Left forelimb (tissue), 1 donor: ENCODE measurements around the gene PP2D1.
"Not testable (repeated sequence)": the region's sequence is repeated elsewhere in the genome, so short reads cannot be mapped to it uniquely, and the experiment has no call there.

ENCODE experiments used
- DNase-seq: peaks from one replicate; pipeline ENCODE4 v3.0.0-alpha.2; 2018; ENCODE audit warnings: low spot score

PP2D1 gene

DNA sequence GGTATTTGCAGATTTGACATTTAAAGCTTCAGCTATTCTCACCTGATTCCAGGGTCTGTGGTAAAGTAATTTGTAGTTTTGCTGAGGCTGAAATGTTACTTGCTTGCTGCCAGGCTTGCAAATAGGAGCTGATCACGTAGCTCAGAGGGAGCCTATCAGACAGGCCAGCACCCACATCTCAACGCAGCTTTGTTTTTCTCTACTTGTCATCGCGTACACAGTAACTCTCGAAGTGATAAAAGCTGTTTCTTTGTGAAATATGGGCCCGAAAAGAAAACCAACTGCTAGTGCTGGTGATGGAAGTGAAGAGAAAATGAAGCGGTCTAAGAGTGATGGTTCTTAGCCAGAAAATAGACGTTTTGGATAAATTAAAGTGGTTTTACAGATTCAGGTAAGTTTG lies 41.7 kb downstream of the PP2D1 start:
- DNase-seq = no peak

DNA sequence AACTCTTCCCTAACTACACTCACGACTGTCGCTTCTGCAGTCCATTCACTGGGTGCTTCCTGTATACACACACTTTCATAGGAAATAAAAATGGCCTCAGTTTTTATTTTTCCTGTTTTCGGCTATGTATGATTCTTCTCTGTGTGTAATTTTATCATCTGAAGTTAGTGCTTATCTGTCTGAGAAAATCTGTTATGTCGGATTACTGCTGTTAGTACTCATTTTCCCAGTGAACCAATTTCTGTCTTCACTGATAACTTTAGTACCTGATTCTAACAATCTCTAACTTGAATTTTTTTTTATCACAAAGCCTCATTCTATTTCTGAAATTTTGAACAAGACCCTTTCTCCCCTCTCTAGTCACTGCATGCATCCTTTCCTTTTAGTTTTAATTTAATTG lies 44.3 kb downstream of the PP2D1 start:
- no peak for DNase-seq

DNA sequence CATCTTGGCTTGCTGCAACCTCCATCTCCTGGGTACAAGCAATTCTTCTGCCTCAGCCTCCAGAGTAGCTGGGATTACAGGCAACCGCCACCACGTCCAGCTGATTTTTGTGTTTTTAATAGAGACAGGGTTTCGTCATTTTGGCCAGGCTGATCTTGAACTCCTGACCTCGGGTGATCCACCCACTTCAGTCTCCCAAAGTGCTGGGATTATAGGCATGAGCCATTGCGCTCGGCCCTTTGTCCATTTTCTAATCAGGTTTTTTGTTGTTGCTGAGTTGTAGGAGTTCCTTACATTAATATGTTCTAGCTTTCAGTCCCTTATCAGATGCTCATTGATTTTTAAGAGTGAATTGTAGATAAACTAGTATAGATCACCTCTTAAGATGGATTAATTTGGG lies 44.9 kb downstream of the PP2D1 start:
- no peak for DNase-seq

DNA sequence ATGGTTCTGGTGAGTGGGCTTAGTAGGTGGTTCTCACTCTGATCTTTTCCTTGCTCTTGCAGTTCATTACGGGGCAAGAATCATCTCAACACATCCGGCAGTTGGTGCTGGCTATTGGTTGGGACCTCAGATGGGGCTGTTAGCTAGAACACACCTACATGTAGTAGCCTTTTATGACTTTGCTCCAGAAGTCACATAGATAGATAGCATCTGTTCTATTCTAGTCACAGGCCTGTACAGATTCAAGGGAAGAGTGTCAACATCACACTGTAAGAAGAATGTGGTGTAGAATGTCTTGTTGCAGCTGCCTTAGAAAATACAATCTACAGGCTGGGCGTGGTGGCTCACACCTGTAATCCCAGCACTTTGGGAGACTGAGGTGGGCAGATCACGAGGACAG lies 50.1 kb downstream of the PP2D1 start:
- no peak for DNase-seq

DNA sequence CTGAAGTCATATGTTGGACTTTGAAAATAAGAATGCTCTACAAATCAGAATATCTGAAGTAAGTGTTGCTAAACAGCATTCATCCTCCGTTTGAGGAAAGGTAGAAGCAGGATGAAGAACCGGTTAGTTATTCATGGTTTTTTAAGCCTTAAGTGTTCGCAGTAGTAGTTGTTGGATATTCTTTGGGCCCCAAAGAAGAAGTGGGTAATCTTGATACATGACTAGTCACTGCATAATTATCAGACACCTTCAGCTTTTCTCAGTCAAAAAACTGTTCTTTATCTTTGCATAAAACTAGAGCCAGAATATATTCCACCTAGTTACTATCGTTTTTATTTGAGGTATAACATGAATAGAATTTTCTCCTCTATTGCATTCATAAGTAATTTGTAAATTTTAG lies 51.4 kb downstream of the PP2D1 start:
- DNase-seq = no peak

DNA sequence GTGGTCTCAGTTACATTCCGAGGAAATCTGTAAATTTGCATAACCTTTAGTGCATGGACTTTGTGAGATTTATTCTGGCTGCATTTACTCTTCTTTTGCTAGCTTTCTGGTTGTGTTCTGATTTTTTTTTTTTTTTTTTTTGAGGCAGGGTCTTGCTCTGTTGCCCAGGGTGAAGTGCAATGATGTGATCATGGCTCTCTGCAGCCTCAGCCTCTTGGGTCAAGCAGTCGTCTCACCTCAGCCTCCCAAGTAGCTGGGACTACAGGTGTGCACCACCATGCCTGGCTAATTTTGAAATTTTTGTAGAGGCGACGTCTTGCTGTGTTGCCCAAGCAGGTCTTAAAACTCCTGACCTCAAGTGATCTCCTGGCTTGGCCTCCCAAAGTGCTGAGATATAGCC lies 52.6 kb downstream of the PP2D1 start:
- no peak for DNase-seq

DNA sequence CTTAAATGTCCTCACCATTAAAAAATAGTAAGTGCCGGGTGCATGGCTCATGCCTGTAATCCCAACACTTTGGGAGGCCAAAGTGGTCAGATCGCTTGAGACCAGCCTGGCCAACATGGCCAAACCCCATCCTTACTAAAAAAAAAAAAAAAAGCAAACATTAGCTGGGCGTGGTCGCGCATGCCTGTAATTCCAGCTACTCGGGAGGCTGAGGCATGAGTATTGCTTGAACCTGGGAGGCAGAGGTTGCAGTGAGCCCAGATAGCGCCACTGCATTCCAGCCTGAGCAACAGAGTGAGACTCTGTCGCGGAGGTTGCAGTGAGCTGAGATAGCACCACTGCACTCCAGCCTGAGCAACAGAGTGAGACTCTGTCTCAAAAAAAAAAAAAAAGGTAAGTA lies 54.7 kb downstream of the PP2D1 start:
- not testable (repeated sequence) for DNase-seq

DNA sequence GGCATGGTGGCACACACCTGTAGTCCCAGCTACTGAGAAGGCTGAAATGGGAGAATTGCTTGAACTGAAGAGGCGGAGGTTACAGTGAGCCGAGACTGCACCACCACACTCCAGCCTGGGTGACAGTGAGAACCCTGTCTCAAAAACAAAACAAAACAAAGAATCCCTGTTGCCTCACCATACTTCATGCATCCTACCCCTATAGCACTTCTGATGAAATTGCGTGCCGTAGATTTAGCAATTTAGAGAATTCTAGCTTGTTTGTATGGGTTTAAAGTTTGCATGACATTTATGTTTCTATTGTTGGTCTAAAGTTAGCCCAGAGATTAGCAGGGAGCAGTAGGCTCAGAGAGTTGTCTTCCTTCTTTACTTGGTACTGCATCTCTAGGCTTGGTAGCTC lies 57.4 kb downstream of the PP2D1 start:
- no peak for DNase-seq

DNA sequence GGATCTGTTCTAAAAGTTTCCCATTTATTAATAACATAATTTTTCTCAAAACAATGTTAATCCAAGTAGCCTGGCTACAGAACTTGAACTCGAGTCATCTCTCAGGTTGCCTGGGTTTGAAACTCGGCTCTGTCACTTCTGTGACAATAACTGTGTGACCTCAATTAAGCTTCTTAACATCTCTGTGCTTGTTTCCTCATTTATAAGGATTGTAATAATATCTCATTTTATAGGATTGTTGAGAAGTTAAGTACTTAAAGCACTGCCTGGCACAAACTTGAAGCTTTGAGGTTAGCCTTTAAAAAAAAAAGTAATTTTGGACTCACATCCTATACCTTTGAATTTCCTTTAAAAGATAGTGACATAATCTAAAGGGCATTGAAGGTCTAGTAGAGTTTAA lies 61.7 kb downstream of the PP2D1 start:
- DNase-seq = no peak

DNA sequence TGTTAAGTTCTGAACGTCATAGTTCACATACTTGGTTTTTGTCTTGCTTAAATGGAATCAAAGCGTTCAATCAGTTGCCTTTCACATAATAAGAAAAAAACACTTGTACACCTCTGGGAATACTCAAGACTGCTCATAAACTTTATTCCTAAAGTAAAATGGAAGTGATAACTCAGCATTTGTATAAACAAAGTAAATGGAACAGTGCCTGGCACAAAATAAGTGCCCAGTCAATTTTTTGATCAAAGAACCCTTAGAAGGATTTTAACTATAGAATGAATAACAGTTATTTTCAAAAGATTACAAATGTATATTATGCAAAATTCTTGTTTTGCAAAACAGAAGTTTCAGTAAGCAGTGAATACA lies 63.9 kb downstream of the PP2D1 start:
- DNase-seq = no peak

DNA sequence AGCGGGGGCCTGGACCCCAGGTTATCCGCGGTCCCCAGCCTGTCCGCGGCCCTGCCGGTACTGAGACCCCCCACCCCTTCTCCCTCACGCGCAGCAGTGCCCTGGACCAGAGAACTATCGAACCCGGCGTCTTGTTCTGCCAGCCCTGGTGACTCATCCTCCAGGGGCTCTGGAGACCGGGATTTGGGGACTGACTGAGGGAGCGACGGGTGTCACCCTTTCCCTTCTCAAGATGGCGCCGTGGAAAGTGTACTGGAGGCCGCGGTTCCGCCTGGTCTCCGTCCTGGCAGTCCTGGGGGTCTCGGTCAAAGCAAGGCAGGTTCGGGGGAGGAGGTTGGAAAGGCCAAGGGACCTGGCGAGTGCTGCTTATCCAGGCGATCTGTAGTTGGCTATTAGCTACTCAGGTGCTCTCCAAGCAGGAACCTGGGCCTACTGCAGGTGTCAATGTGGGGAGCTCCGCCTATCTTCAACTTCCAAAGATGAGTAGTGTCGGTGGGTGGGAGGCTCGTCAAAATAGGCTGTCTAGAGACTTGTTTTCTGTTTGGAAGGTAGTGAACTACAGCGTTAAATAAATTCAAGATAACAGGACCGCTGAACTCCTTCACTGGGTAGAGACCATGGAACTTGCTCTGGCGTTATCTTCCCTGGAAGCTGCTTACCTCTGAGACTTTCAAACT lies 64.4 kb downstream of the PP2D1 start:
- DNase-seq = peak; percentile 77

DNA sequence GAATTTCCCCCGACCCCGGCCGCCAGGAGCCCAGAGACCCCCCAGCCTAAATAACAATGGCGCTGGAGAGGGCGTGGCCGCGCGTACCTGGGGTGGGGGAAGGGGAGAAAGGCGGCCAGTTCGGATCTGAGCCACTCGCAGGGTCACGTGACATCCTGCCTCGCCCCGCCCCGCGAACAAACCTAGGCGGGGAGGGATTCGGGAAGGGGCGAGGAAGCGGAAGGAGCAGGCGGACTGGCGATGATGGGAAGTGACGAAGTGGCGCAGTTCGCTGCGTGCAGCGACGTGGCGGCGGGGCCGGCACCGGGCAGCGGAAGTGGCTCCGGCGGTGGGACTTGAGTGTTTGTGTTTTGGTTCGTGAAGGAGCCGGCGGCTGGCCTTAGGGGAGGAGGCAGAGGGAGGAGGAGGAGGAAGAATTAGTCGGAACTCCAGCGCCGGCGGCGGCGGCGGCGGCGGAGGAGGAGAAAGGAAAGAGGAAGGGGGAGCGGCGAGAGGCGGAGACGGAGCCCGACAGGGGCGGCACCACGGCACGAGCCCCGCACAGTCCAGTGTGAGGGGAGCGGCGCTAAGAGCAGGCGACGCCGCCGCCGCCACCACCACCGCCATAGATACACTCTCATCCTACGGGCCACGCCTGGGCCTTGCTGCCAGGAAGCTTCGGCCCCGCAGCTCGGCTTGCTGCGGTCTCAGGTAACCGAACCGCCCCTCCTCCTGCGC lies 65.1 kb downstream of the PP2D1 start, which contains the start of gene RAB5A:
Gene RAB5A, plus strand, starts transcription at position 266 of the 717 bp plus-strand sequence. CDS start 3,802 bp downstream, outside the sequence.
- peak; percentile 96 for DNase-seq

DNA sequence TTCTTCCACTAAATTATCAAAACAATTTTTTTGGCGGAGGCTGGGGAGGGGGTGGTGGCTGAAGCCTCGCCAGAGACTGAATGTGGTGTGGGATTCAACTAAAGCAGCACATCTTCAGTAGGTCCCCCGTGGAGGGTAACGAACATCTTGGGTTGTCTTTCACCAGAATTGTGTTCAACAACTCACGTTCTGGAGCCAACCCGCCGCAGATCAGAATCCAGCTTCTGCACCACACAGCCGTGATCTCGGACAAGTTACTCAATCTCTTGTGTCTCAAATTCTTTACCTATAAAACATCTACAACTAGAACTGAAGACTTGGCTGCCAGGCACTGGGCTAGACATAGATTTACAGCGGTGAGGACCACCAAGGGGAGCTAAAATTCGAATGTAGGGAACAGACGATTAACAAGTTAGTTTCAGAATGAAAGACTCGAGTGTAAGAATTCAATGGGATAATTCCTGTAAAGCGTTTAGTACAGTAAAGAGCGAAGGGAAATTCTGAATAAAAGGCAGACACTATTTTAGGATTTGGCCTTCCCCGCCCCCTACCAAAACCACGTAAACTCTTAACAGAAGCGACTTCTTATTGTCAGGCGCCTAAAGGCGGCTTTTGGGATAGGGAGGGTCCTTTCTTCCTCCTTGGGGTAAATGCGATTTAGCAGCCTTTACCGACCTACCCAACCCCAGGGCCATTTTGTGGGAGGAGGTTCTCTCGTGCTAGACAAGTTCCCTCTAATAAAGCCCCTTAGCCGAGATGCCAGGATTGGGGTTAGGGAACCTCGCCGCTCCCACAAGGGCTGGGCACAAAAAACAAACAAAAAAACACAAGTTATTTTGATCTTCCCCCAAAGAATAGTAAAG lies 65.9 kb downstream of the PP2D1 start:
- DNase-seq = no peak

DNA sequence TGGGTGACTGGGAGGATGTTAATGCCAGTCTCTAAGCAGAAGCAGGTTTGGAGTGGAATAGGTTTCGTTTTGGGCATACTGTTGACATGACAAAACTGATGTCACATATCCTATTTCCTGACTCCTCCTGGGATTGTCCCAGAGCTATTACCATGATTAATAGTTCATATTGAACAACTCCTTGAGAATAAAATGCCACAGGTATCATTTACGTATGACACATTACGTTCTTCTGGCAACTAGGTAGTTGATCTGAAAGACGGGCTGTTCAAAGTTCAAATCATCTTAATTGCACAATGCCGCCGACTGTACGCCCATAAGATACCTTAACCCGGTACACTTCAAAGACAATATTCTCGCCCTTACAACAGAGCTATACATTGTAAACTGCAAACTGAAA lies 66.5 kb downstream of the PP2D1 start:
- no peak for DNase-seq

DNA sequence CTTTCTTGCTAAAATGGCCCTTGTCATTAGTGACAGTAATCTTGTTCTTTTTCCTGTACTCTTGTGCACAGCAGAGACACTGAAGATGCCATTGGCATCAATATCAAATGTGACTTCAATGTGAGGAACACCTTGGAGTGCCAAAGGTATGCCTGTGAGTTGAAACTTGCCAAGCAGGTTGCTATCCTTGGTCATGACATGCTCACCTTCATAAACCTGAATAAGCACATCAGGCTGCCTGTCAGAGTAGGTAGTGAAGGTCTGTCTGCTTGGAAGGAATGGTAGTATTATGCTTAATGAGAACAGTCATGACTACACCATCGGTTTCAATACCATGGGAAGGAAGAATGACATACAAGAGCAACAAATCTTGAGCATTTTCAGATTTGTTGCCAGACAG lies 71.4 kb downstream of the PP2D1 start:
- DNase-seq = no peak

DNA sequence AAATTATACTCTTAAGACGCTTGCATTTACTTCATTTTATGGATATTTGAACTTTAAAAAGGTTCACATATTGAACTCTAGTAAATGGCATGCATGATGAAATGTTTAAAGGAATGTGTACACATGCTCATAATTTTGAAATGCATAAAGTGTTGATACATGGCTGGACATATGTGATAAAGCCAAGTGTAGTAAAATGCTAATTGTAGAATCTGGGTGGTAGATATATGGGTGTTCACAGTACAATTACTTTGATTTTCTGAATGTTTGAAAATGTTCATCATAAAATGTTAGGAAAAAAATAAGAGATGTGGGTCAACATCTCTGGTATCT lies 73.8 kb downstream of the PP2D1 start:
- DNase-seq = no peak

DNA sequence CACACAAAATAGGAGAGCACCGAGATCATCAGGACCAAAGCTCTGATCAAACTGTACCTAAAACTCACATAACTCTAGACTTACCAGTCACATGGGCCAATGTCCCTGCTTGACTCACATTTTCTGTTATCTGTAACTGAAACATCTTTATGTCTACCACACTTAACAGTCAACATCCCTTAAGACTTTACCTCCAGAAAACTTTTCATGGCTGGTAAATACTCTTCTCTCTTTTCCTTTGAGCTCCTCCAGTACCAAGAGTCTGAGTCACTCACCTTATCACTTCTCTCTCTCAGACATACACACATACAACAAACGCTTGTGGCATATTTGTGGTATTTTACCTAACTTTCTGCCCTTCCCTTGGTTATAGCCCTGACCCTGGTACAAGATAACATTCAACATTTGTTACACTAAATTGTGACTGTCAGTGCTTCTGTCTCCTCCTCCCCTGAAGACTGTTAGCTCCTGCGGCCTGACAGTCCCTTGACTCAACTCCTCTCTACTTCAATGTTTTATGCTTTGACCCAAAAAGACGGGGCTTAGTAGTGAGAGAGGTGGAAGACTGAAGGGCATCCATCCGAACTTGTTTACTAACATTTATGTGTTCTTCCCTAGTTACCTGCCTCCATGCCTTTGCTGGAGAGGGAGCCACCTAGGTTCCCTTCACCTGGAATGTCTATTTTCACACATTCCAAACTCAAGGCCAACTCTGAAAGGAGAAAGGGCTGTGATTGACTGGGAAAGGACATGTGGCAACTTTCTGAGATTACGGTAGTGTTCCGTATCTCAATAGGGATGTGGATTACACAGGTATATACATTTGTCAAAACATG lies 74.4 kb downstream of the PP2D1 start:
- no peak for DNase-seq
